ENCODE data around the gene ANKS1B. TPM values are rescaled to one million over a fixed set of nuclear protein-coding genes. Genes with fewer than 3 reads are reported as not detected.

ANKS1B gene
- total RNA-seq, 4 donors from 2014 or later: 14.0 to 38.4 (median 28.6) TPM

DNA sequence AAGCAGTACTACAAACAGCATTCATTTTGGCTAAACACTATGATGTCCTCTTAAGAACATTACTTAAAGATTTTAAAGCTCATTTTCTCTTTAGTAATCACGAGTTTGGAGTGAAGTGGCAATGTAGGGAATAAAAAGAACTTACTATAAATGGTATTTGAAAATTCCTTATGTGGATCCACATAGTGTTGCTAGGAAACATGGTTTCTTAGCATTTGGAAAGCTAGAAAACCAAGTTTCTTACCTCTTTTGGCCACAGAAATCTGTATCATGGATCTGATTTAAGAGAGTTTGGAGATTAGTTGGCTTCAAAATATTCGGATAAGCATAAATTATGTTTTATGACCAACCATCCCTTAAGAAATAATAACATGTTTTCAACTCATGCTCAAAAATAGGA is 674.9 kb downstream of the ANKS1B start:
- TF ChIP-seq, protein P1, sequence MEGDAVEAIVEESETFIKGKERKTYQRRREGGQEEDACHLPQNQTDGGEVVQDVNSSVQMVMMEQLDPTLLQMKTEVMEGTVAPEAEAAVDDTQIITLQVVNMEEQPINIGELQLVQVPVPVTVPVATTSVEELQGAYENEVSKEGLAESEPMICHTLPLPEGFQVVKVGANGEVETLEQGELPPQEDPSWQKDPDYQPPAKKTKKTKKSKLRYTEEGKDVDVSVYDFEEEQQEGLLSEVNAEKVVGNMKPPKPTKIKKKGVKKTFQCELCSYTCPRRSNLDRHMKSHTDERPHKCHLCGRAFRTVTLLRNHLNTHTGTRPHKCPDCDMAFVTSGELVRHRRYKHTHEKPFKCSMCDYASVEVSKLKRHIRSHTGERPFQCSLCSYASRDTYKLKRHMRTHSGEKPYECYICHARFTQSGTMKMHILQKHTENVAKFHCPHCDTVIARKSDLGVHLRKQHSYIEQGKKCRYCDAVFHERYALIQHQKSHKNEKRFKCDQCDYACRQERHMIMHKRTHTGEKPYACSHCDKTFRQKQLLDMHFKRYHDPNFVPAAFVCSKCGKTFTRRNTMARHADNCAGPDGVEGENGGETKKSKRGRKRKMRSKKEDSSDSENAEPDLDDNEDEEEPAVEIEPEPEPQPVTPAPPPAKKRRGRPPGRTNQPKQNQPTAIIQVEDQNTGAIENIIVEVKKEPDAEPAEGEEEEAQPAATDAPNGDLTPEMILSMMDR (IDR thresholded peaks at IDR 0.05): no peak
- TF ChIP-seq POLR2A (IDR thresholded peaks at IDR 0.05) (no peak), EP300 (IDR thresholded peaks at IDR 0.05) (no peak)
- Histone ChIP-seq H3K4me3 (no peak overlapping the region), H3K27ac (no peak overlapping the region), H3K9me3 (peaks cover 0 to 11% (median 0%) of the 10 kb centered on the region in 4 donors), H3K27me3 (no peaks in the 10 kb centered on the region), H3K4me1 (no peaks in the 10 kb centered on the region), H3K36me3 (no peaks in the 10 kb centered on the region)
- 66 to 81% methylated on average over 2 of the region's 2 CpGs for WGBS, 2 donors
- DNase-seq (ENCODE audit: low spot score in 2 of 2): no peak

DNA sequence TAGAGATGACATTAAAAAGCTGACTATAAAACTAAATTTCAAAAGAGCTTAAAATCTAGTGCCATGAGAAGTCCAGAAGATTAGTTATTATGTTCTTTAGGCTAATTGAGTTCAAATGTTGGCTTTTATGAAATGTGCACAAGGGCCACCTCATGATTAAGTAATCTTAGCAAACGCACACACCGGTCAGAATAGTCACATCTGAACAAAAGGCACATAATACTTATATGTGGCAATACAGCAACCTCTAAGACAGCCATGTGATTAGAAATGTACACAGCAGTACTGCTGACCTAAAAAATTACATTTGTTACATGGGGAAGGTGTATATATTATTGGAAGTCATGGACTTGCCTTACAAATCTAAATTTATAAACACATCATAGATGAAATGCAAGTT is 681.9 kb downstream of the ANKS1B start:
- H3K4me3 ChIP-seq: no peak overlapping the region
- H3K9me3 ChIP-seq: no peaks in the 10 kb centered on the region
- no peak overlapping the region for H3K27ac ChIP-seq
- H3K36me3 ChIP-seq: no peaks in the 10 kb centered on the region
- no peak for DNase-seq (ENCODE audit: low spot score in 2 of 2)
- 54 to 70% methylated on average over 2 of the region's 2 CpGs for WGBS, 2 donors
- TF ChIP-seq, protein P1 (IDR thresholded peaks at IDR 0.05): no peak
- no peak for TF ChIP-seq EP300 (IDR thresholded peaks at IDR 0.05)
- no peaks in the 10 kb centered on the region for H3K27me3 ChIP-seq
- no peaks in the 10 kb centered on the region for H3K4me1 ChIP-seq

DNA sequence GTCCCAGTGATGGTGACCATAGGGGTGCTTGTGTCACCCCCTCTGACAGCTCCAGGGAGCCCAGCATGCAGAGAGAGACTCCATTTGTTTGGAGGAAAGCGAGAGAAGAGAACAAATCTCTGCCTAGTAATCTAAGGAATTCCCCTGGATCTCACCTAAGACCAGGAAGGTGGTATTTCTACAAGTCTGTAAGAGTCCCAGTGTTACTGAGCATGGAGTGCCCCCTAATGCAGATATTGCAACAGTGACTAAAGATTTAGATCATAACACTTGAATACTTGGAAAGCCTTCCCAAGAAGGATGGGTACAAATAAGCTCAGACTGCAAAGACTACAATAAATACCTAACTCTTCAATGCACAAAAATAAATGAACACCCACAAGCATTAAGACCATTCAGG is 697.6 kb downstream of the ANKS1B start:
- WGBS, 2 donors: 80 to 93% methylated on average over 1 of the region's 1 CpG
- no peaks in the 10 kb centered on the region for H3K27me3 ChIP-seq
- no peak overlapping the region for H3K4me3 ChIP-seq
- H3K4me1 ChIP-seq: no peaks in the 10 kb centered on the region
- TF ChIP-seq, protein P1 (IDR thresholded peaks at IDR 0.05): no peak
- peaks cover 0 to 27% (median 7%) of the 10 kb centered on the region in 4 donors for H3K9me3 ChIP-seq
- DNase-seq (ENCODE audit: low spot score in 2 of 2): no peak
- no peak overlapping the region for H3K27ac ChIP-seq
- no peaks in the 10 kb centered on the region for H3K36me3 ChIP-seq

DNA sequence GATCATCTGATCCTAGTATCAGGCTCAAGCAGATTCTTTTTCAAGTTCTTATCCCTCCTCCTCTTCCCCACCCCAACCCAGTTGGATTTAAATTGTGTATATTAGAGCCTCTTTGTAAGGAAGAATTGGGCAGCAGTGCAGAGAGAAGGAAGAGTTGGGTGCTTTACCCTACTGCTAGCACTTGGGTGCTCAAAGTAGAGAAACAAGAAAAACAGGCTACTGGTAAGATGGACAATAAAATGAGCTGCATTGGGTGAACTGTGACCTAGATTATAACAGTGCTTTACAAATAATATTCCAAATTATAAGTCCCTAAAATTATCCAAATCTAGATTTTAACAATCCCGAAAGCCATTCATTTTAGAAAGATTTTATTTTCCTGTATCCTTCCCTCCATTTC is 700.6 kb downstream of the ANKS1B start:
- no peaks in the 10 kb centered on the region for H3K36me3 ChIP-seq
- DNase-seq (ENCODE audit: low spot score in 2 of 2): no peak
- WGBS, 2 donors: 96 to 97% methylated on average over 1 of the region's 1 CpG
- H3K27me3 ChIP-seq: no peaks in the 10 kb centered on the region
- H3K27ac ChIP-seq: no peak overlapping the region
- no peak for TF ChIP-seq POLR2A (IDR thresholded peaks at IDR 0.05)
- no peak for TF ChIP-seq EP300 (IDR thresholded peaks at IDR 0.05)
- TF ChIP-seq, protein P1 (IDR thresholded peaks at IDR 0.05): no peak
- H3K4me3 ChIP-seq: no peak overlapping the region
- H3K9me3 ChIP-seq: no peaks in the 10 kb centered on the region
- no peaks in the 10 kb centered on the region for H3K4me1 ChIP-seq

DNA sequence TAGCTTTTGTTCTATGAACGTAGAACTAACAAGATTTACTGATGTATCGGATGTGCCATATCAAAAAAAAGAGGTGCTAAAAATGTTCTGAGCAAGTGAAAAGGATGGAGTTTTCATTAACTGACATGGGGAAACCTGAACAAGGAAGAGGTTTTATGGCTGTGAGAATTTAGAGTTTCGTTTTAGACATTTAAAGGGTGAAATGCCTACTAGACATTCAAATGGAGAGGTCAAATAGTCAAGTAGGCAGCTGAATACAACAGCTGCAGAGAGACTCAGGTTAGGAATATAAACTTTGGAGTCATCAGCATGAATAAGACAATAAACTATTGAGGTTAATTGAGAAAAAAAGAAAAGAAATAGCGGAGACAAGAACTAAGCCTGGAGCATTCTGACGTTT is 702.1 kb downstream of the ANKS1B start:
- Histone ChIP-seq H3K4me1 (no peaks in the 10 kb centered on the region), H3K27me3 (no peaks in the 10 kb centered on the region), H3K9me3 (no peaks in the 10 kb centered on the region), H3K27ac (no peak overlapping the region), H3K36me3 (no peaks in the 10 kb centered on the region), H3K4me3 (no peak overlapping the region)
- DNase-seq (ENCODE audit: low spot score in 2 of 2): no peak
- 54 to 59% methylated on average over 5 of the region's 5 CpGs for WGBS, 2 donors
- TF ChIP-seq, protein P1 (IDR thresholded peaks at IDR 0.05): no peak
